GM13976 (cell line): ENCODE results near the gene SIRPD.

ENCODE experiments used
- DNase-seq: peaks from one replicate; pipeline ENCODE4 v3.0.0; 2012; ENCODE audit warnings: low spot score
- in situ Hi-C: fragments of 300-500 bp; cut with MboI; formaldehyde crosslinking; loops from one replicate; pipeline ENCODE4 v1.12.0; 2022; ENCODE audit warnings: low sequenced_read_pairs, mixed read lengths, inconsistent platforms; ENCODE audit not compliant: unreplicated experiment
- TF ChIP-seq, protein P1 (sequence below): IDR thresholded peaks from 2 replicates; pipeline ENCODE4 v1.5.1; 2012; ENCODE audit warnings: borderline replicate concordance, mild to moderate bottlenecking; ENCODE audit not compliant: insufficient read depth; ENCODE audit errors: extremely low read depth, missing control alignments, control extremely low read depth

SIRPD gene

DNA sequence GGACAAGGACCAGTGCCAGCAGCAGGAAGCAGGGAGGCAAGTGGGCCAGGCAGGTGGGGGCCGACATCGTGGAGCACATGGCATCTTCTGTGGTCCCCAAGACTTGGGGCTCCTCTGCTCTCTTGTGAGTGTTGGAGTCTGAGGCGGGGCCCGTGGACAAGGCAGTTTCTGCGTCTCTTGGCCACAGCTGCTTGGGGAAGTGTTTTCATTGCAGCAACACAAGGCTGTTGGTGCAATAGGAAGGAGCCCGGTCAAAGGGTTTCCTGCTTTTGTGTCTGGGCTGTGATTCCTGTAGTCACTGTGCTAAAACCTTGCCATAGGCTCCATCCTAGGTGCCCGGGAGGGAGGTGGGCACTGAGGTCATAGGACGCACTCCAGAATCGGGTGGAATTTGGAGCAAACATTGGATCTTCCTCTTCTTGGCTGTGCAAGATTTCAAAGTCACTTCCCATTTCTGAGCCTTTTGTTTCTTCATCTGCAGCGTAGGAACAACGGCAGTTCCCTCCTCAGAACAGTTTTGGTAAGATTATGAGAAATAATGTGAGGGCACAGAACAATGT, 66.1 kb downstream of the SIRPD start, which contains the start of gene SIRPB2:
TSS of gene SIRPB2 (minus strand) at position 140 of the 560 bp plus-strand sequence. CDS start at position 79, 61 bp downstream.
- DNase-seq, result no peak
- in situ Hi-C loops, result no loop called here
- TF ChIP-seq, protein P1, sequence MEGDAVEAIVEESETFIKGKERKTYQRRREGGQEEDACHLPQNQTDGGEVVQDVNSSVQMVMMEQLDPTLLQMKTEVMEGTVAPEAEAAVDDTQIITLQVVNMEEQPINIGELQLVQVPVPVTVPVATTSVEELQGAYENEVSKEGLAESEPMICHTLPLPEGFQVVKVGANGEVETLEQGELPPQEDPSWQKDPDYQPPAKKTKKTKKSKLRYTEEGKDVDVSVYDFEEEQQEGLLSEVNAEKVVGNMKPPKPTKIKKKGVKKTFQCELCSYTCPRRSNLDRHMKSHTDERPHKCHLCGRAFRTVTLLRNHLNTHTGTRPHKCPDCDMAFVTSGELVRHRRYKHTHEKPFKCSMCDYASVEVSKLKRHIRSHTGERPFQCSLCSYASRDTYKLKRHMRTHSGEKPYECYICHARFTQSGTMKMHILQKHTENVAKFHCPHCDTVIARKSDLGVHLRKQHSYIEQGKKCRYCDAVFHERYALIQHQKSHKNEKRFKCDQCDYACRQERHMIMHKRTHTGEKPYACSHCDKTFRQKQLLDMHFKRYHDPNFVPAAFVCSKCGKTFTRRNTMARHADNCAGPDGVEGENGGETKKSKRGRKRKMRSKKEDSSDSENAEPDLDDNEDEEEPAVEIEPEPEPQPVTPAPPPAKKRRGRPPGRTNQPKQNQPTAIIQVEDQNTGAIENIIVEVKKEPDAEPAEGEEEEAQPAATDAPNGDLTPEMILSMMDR, result no peak

DNA sequence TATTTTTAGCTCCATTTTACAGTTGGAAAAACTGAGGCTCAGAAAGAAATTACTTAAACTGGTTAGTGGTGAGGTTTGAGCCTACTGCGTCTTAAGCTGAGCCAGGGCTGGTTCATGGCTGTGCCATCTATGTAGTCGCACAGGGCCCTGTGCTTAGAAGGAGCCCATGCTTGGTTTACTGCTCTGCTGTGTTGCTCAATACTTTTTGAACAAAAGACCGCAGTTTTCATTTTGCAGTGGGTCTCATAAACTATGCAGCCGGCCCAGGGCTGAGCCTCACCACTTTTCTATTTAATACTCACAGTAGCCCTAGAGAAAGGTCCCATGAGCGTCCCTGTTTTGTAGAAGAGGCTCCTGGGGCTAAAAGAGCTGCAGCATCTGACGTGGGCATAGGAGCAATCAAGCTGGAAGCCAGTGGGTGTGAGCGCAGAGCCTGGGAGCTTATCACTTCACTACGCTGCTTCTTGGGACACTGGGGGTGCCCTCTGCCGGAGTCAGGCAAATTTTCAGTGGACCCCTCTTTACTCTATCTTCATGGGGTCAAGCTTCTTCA, 66.8 kb downstream of the SIRPD start:
- no peak for DNase-seq
- TF ChIP-seq, protein P1, result no peak
- in situ Hi-C loops, result no loop called here

DNA sequence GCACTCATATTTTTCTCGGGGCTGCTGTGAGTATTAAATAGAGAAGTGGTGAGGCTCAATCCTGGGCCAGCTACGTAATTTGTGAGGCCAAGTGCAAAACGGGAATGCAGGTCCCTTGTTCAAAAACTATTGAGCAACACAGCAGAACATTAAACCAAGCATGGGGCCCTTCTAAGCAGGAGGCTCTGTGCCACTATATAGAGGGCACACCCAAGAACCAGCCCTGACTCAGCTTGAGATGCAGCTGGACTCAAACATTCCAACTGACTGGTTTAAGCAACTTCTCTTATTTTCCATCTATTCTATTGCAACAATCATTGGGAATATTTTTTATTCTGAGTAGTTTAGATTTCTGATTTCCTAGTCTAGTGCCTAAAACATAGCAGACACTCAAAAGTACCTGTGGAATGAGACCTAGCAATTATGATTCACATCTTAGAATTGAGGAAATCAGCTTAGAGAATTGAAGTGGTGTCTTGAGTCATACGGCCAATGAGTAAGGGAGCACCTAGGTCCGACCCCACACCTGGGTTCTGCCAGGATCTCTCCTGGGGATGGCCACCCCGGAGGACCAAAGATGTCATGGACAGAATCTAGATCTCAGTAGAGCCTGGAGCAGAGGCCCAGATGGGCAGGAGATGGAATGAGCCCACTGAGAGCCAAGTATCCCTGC, 67.6 kb downstream of the SIRPD start:
- in situ Hi-C loops, result no loop called here
- TF ChIP-seq, protein P1, result no peak
- no peak for DNase-seq

DNA sequence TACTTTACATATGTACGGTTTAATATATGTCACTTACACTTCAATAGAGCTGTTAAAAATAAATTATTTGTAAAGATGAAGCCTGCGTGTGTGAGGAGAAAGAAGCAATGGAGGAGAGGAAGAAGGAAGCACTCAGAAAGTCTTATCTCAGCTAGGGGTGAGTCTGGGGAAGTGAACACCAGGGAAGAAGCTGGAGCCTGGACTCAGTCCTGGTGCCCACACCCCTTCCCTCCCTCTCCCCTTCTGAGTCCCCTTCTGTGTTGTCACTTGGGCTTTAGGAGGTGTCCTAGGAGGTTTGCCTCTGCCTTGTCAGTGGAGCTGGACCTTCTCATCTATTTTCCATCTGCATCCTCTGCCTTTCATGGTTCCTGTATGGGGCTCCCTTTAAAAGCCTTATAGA, 68.2 kb downstream of the SIRPD start:
- in situ Hi-C loops, result no loop called here
- TF ChIP-seq, protein P1, result no peak
- DNase-seq, result no peak

DNA sequence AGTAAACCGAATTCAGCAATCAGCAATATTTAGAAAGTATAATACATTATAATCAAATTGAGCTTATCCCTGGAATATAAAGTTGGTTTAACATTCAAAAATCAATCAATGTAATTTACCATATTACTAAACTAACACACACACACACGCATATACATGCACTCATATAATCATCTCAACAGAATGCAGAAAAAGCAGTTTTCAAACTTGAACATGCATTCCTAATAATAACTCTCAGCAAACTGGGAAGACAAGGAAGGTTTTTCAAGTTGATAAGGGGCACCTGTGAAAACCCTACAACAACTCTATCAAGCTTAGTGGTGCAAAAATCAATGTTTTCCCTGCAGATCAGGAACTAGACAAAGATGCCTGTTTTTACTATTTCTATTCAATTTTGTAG, 70.9 kb downstream of the SIRPD start:
- TF ChIP-seq, protein P1, result no peak
- in situ Hi-C loops, result no loop called here
- DNase-seq, result no peak

DNA sequence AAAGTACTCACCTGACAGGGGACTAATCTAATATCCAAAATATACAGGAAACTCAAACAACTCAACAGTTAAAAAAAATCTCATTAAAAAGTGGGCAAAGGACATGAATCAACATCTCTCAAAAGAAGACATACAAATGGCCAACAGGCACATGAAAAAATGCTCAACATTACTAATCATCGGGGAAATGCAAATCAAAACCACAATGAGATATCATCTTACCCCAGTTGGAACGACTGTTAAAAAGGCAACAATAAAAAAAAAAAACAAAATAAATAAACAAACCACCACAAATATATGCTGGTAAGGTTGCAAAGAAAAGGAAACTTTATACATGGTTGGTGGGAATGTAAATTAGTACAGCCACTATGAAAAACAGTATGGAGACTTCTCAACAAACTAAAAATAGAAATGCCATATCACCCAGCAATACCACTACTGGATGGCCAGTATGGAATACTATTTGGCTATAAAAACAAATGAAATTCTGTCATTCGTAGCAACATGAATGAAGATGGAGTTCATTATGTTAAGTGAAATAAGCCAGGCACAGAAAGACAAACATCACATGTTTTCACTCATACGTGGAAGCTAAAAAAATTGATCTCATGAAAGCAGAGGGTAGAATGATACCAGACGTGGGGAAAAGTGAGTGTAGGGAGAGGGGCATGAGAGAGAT, 72.9 kb downstream of the SIRPD start:
- TF ChIP-seq, protein P1, result no peak
- in situ Hi-C loops, result no loop called here
- DNase-seq, result no peak
